WTC11 (cell line): ENCODE data around the gene KCNG3. TPM values are rescaled to one million over a fixed set of nuclear protein-coding genes. Genes with fewer than 3 reads are reported as not detected.

ENCODE experiments used
- ATAC-seq: fragments of 200-7000 bp; cut with Tn5 transposase; 2 replicates; pipeline ENCODE4 v1.10.0; 2021; ENCODE audit warnings: mild to moderate bottlenecking, moderate library complexity
- CTCF ChIA-PET: fragments of 300-600 bp; sonication (Branson Sonifier 250); formaldehyde crosslinking; loops from one replicate; lab custom pipeline; 2021; ENCODE audit warnings: antibody characterized with exemption; lab: Charles Lee
- POLR2A ChIA-PET: fragments of 350-600 bp; sonication (Branson Sonifier 250); formaldehyde crosslinking; loops from one replicate; lab custom pipeline; 2021; ENCODE audit warnings: antibody characterized with exemption; lab: Charles Lee
- DNase-seq: peaks from one replicate; pipeline ENCODE4 v3.0.0; 2021; ENCODE audit warnings: low spot score
- H3K27ac Mint-ChIP-seq: 2 replicates; pipeline ENCODE4 v1.8.0; 2021; ENCODE audit warnings: mixed read lengths
- H3K27me3 Mint-ChIP-seq: 2 replicates; pipeline ENCODE4 v1.8.0; 2021; ENCODE audit warnings: low read depth, mild to moderate bottlenecking, moderate library complexity, mixed read lengths
- H3K36me3 Mint-ChIP-seq: 2 replicates; pipeline ENCODE4 v1.8.0; 2021; ENCODE audit warnings: mixed read lengths
- H3K4me1 Mint-ChIP-seq: 2 replicates; pipeline ENCODE4 v1.8.0; 2022; ENCODE audit warnings: mixed read lengths
- H3K4me3 Mint-ChIP-seq: 2 replicates; pipeline ENCODE4 v1.8.0; 2021; ENCODE audit warnings: mild to moderate bottlenecking, moderate library complexity, mixed read lengths
- H3K9me3 Mint-ChIP-seq: 2 replicates; pipeline ENCODE4 v1.8.0; 2021; ENCODE audit warnings: mixed read lengths
- CBFB ChIP-seq: sonication (generic); formaldehyde crosslinking; IDR thresholded peaks from 2 replicates; pipeline ENCODE4 v1.8.1; 2022; ENCODE audit warnings: mild to moderate bottlenecking, low read depth, missing genetic modification reagents
- EMX1 ChIP-seq: fragments of 250-450 bp; sonication (Bioruptor Pico); IDR thresholded peaks from 2 replicates; pipeline ENCODE4 v1.8.0; 2021; ENCODE audit warnings: mild to moderate bottlenecking
- FOXP1 ChIP-seq: sonication (generic); formaldehyde crosslinking; IDR thresholded peaks from 2 replicates; pipeline ENCODE4 v1.8.0; 2022; ENCODE audit warnings: missing genetic modification reagents, mild to moderate bottlenecking, moderate library complexity, borderline replicate concordance
- GTF2I ChIP-seq: fragments of 250-450 bp; sonication (Bioruptor Pico); conservative IDR thresholded peaks from 2 replicates; pipeline ENCODE4 v1.4.0; 2021; ENCODE audit warnings: mild to moderate bottlenecking
- IRF2 ChIP-seq: sonication (generic); formaldehyde crosslinking; IDR thresholded peaks from 2 replicates; pipeline ENCODE4 v1.8.0; 2022; ENCODE audit warnings: low read depth, missing genetic modification reagents, borderline replicate concordance
- JAZF1 ChIP-seq: fragments of 250-450 bp; sonication (Bioruptor Pico); IDR thresholded peaks from 2 replicates; pipeline ENCODE4 v1.9.0; 2021; ENCODE audit warnings: moderate library complexity, mild to moderate bottlenecking, inconsistent platforms
- NFATC4 ChIP-seq: fragments of 250-450 bp; sonication (Bioruptor Pico); IDR thresholded peaks from 2 replicates; pipeline ENCODE4 v1.9.0; 2021; ENCODE audit warnings: mild to moderate bottlenecking
- NR2C2 ChIP-seq: sonication (generic); formaldehyde crosslinking; IDR thresholded peaks from 2 replicates; pipeline ENCODE4 v1.8.0; 2022; ENCODE audit warnings: mild to moderate bottlenecking, missing genetic modification reagents
- NR3C1 ChIP-seq: sonication (generic); formaldehyde crosslinking; conservative IDR thresholded peaks from 2 replicates; pipeline ENCODE4 v1.8.1; 2023; ENCODE audit warnings: low read depth, mild to moderate bottlenecking, missing genetic modification reagents
- RORB ChIP-seq: fragments of 250-450 bp; sonication (Bioruptor Pico); IDR thresholded peaks from 2 replicates; pipeline ENCODE4 v1.9.0; 2021; ENCODE audit warnings: mild to moderate bottlenecking
- SMAD4 ChIP-seq: sonication (generic); formaldehyde crosslinking; IDR thresholded peaks from 2 replicates; pipeline ENCODE4 v1.8.0; 2022; ENCODE audit warnings: mild to moderate bottlenecking, missing genetic modification reagents
- SP1 ChIP-seq: sonication (generic); formaldehyde crosslinking; conservative IDR thresholded peaks from 2 replicates; pipeline ENCODE4 v1.8.1; 2022; ENCODE audit warnings: missing genetic modification reagents
- ZBTB21 ChIP-seq: sonication (generic); formaldehyde crosslinking; IDR thresholded peaks from 2 replicates; pipeline ENCODE4 v1.8.1; 2023; ENCODE audit warnings: mild to moderate bottlenecking, missing genetic modification reagents, borderline replicate concordance
- ZNF263 ChIP-seq: sonication (generic); formaldehyde crosslinking; IDR thresholded peaks from 2 replicates; pipeline ENCODE4 v1.8.1; 2022; ENCODE audit warnings: low read depth, mild to moderate bottlenecking, moderate library complexity, missing genetic modification reagents
- total RNA-seq: library from RNA; stranded (reverse); gene quantifications from 3 replicates; pipeline ENCODE4 v1.2.3, GENCODE V29; 2021
- TF ChIP-seq, protein P1 (sequence below): sonication (generic); formaldehyde crosslinking; IDR thresholded peaks from 2 replicates; pipeline ENCODE4 v1.8.1; 2022; ENCODE audit warnings: mild to moderate bottlenecking, moderate library complexity, missing genetic modification reagents
- TF ChIP-seq, protein P2 (sequence below): sonication (generic); formaldehyde crosslinking; IDR thresholded peaks from 2 replicates; pipeline ENCODE4 v1.8.1; 2023; ENCODE audit warnings: mild to moderate bottlenecking, moderate library complexity, missing genetic modification reagents
- TF ChIP-seq, protein P3 (sequence below): sonication (generic); formaldehyde crosslinking; IDR thresholded peaks from 2 replicates; pipeline ENCODE4 v1.8.1; 2023; ENCODE audit warnings: mild to moderate bottlenecking, missing genetic modification reagents
- TF ChIP-seq, protein P4 (sequence below): sonication (generic); formaldehyde crosslinking; IDR thresholded peaks from 2 replicates; pipeline ENCODE4 v1.8.1; 2022; ENCODE audit warnings: low read depth, missing genetic modification reagents, borderline replicate concordance
- TF ChIP-seq, protein P5 (sequence below): sonication (generic); formaldehyde crosslinking; IDR thresholded peaks from 2 replicates; pipeline ENCODE4 v1.8.0; 2022; ENCODE audit warnings: mild to moderate bottlenecking, missing genetic modification reagents

The KCNG3 gene
- total RNA-seq, 1 experiment from 2014 or later = 15.5 TPM

DNA sequence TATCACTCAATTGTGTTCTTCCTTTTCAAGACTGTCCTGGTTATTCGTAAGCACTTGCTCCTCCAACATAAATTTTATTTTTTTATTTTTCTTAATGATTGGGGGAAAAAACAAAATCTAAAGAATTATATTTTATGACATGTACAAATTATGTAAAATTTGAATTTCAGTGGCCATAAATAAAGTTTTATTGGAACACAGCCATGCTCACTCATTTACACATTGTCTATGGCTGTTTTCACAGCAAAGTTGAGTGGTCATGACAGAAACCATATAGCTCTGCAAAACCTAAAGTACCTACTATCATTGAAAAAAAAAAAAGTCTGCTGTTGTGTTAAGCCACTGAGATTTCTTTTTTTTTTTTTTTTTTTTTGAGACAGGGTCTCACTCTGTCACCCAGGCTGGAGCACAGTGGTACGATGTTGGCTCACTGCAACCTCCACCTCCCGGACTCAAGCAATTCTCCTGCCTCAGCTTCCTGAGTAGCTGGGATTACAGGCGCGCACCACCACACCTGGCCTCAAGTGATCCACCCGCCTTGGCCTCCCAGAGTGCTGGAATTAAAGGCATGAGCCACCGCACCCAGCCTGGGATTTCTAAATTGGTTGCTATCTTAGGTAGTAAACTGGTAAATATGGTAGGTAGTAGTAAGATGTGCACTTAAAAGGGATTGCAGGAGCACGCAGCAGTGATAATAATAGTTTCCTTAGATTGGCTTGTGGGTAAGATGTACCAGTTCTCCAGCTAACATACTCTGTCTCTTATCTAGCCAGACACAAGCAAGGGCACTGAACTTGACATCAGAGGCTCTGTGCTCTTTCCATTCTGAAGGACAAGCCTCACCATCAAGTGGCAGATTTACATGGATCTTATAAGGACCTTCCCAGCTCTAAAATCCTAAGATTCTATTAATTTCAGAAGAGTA, 44.4 kb downstream of the KCNG3 start (continued):
- TF ChIP-seq, protein P1, sequence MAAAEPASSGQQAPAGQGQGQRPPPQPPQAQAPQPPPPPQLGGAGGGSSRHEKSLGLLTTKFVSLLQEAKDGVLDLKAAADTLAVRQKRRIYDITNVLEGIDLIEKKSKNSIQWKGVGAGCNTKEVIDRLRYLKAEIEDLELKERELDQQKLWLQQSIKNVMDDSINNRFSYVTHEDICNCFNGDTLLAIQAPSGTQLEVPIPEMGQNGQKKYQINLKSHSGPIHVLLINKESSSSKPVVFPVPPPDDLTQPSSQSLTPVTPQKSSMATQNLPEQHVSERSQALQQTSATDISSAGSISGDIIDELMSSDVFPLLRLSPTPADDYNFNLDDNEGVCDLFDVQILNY (CRISPR knock-in tag) = no peak
- TF ChIP-seq JAZF1 (CRISPR knock-in tag) = no peak
- TF ChIP-seq, protein P2, sequence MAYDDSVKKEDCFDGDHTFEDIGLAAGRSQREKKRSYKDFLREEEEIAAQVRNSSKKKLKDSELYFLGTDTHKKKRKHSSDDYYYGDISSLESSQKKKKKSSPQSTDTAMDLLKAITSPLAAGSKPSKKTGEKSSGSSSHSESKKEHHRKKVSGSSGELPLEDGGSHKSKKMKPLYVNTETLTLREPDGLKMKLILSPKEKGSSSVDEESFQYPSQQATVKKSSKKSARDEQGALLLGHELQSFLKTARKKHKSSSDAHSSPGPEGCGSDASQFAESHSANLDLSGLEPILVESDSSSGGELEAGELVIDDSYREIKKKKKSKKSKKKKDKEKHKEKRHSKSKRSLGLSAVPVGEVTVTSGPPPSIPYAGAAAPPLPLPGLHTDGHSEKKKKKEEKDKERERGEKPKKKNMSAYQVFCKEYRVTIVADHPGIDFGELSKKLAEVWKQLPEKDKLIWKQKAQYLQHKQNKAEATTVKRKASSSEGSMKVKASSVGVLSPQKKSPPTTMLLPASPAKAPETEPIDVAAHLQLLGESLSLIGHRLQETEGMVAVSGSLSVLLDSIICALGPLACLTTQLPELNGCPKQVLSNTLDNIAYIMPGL = no peak
- TF ChIP-seq, protein P3, sequence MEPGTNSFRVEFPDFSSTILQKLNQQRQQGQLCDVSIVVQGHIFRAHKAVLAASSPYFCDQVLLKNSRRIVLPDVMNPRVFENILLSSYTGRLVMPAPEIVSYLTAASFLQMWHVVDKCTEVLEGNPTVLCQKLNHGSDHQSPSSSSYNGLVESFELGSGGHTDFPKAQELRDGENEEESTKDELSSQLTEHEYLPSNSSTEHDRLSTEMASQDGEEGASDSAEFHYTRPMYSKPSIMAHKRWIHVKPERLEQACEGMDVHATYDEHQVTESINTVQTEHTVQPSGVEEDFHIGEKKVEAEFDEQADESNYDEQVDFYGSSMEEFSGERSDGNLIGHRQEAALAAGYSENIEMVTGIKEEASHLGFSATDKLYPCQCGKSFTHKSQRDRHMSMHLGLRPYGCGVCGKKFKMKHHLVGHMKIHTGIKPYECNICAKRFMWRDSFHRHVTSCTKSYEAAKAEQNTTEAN (CRISPR knock-in tag) = no peak
- TF ChIP-seq EMX1 (CRISPR knock-in tag) = no peak
- TF ChIP-seq FOXP1 (CRISPR knock-in tag) = no peak

DNA sequence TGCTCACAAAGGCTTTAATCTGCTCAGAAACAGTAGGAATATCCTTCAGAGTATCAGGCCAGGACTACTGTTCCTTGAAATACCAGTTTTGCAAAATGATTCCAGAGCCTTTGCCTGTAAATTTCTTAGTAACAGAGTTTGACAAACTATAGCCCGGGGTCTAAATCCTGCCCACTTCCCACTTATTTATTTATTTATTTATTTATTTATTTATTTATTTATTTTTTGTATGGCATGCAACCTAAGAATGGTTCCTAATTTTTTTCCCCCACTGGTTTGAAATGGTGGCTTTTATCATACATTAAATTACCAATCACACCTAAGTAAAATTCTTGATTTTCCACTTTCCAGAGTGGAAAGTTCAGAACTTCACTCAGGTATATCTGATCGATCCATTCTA, 45.6 kb downstream of the KCNG3 start:
- H3K36me3 Mint-ChIP-seq = peaks cover 12% of the 10 kb centered on the region
- H3K9me3 Mint-ChIP-seq = peaks cover 5% of the 10 kb centered on the region
- 0 out of 2 replicates have a peak overlapping the region, but pooled peaks have one; percentile 20 for H3K27ac Mint-ChIP-seq

DNA sequence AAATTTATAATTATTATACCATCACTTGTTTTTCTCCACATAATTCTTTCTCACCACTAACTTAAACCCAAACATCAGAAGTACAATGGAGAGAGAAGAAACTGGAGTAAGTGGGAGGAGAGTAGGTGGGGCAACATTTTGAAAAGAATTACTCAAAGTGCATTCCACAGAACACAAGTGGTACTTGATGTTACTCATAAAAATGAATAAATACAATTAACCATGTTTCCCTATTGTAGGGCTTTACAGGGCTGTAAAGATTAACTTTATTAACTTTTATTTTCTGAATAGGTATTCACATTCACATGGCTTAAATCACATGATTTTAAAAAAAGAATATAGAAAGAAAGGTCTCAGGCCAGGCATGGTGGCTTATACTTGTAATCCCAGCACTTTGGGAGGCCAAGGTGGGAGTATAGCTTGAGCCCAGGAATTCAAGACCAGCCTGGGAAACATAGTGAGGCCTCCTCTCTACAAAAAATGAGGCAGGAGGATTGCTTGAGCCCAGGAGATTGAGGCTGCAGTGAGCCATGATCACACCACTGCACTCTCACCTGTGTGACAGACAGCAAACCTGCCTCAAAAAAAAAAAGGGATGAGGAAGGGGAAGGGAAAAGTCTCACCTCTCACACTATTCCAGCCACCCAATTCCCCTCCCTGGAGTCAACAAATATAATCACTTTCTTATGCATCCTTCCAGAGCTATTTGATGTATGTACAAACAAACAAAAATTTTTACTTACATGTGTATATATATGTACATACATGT, 47.1 kb downstream of the KCNG3 start:
- POLR2A ChIA-PET = interaction anchor here (0.5 to 0.7 kb wide), 2 partner anchors 9 to 349 kb away, joined by 3 to 6 read pairs; no protein-coding TSS in a partner anchor
- H3K27ac Mint-ChIP-seq = peak overlapping the region; percentile 73; the same call in 1 of the 2 replicates
- TF ChIP-seq, protein P1 (CRISPR knock-in tag) = no peak
- TF ChIP-seq RORB (CRISPR knock-in tag) = no peak
- no peak for TF ChIP-seq SP1 (CRISPR knock-in tag)
- TF ChIP-seq NFATC4 (CRISPR knock-in tag) = no peak
- no peak for TF ChIP-seq IRF2 (CRISPR knock-in tag)
- TF ChIP-seq, protein P4, sequence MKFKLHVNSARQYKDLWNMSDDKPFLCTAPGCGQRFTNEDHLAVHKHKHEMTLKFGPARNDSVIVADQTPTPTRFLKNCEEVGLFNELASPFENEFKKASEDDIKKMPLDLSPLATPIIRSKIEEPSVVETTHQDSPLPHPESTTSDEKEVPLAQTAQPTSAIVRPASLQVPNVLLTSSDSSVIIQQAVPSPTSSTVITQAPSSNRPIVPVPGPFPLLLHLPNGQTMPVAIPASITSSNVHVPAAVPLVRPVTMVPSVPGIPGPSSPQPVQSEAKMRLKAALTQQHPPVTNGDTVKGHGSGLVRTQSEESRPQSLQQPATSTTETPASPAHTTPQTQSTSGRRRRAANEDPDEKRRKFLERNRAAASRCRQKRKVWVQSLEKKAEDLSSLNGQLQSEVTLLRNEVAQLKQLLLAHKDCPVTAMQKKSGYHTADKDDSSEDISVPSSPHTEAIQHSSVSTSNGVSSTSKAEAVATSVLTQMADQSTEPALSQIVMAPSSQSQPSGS (CRISPR knock-in tag) = no peak
- TF ChIP-seq SMAD4 = no peak
- no peak for TF ChIP-seq NR2C2 (CRISPR knock-in tag)
- no peak for TF ChIP-seq ZNF263 (CRISPR knock-in tag)
- no peak for TF ChIP-seq NR3C1
- TF ChIP-seq GTF2I (CRISPR knock-in tag) = no peak
- TF ChIP-seq ZBTB21 = no peak
- TF ChIP-seq, all 79 proteins: peak for 0
- CTCF ChIA-PET = interaction anchor here (1.3 kb wide), 1 partner anchor 11 kb away, joined by 5 read pairs; no protein-coding TSS in a partner anchor
- ATAC-seq = no peak
- H3K9me3 Mint-ChIP-seq = no peaks in the 10 kb centered on the region
- H3K4me1 Mint-ChIP-seq = peaks cover 20% of the 10 kb centered on the region
- no peaks in the 10 kb centered on the region for H3K27me3 Mint-ChIP-seq
- peaks cover 9% of the 10 kb centered on the region for H3K36me3 Mint-ChIP-seq
- DNase-seq = no peak
- H3K4me3 Mint-ChIP-seq = no peak overlapping the region

More for the DNA sequence above, 45.6 kb downstream of the KCNG3 start:
- TF ChIP-seq, protein P5, sequence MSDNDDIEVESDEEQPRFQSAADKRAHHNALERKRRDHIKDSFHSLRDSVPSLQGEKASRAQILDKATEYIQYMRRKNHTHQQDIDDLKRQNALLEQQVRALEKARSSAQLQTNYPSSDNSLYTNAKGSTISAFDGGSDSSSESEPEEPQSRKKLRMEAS (CRISPR knock-in tag) = no peak
- no peak for TF ChIP-seq CBFB (CRISPR knock-in tag)
- TF ChIP-seq SMAD4 = no peak
- ChIA-PET POLR2A (no interaction called here), CTCF (interaction anchor here (1.3 kb wide), 1 partner anchor 9 kb away, joined by 5 read pairs; no protein-coding TSS in a partner anchor)
- no peak overlapping the region for H3K4me3 Mint-ChIP-seq
- H3K4me1 Mint-ChIP-seq = peaks cover 20% of the 10 kb centered on the region
- ATAC-seq = no peak
- H3K27me3 Mint-ChIP-seq = no peaks in the 10 kb centered on the region
- no peak for DNase-seq
